ENCODE measurements around the gene ACP6.

ACP6 gene

GRCh38 chr1:147608596-147608995 lies 61.7 kb downstream of the ACP6 start:
- H3K4me3 ChIP-seq (ENCODE audit: low read length), result no peak overlapping the region
- H3K9me3 ChIP-seq (ENCODE audit: control insufficient read depth, insufficient read depth, low read length), result no peaks in the 10 kb centered on the region
- no peaks in the 10 kb centered on the region for H3K27me3 ChIP-seq (ENCODE audit: control insufficient read depth, insufficient read depth, low read length)
- WGBS (ENCODE audit: insufficient coverage, insufficient read length), result no CpG with 5 or more reads among the region's 5 CpGs
- peaks cover 5% of the 10 kb centered on the region; the same call in 1 of the 2 replicates for H3K36me3 ChIP-seq (ENCODE audit: control insufficient read depth, insufficient read depth, low read length)
- no peak overlapping the region for H3K27ac ChIP-seq (ENCODE audit: low read length)
- 0 out of 2 replicates have a peak, but pooled peaks cover 2% of the 10 kb centered on the region for H3K4me1 ChIP-seq (ENCODE audit: control insufficient read depth, insufficient read depth, low read length)
- DNase-seq (ENCODE audit: low read depth, low spot score), result no peak

- Histone ChIP-seq H3K27ac (ENCODE audit: low read length) (no peak overlapping the region), H3K4me1 (ENCODE audit: control insufficient read depth, insufficient read depth, low read length) (peaks cover 2% of the 10 kb centered on the region; the same call in 1 of the 2 replicates), H3K27me3 (ENCODE audit: control insufficient read depth, insufficient read depth, low read length) (no peaks in the 10 kb centered on the region), H3K36me3 (ENCODE audit: control insufficient read depth, insufficient read depth, low read length) (peaks cover 2% of the 10 kb centered on the region; the same call in 1 of the 2 replicates), H3K9me3 (ENCODE audit: control insufficient read depth, insufficient read depth, low read length) (no peaks in the 10 kb centered on the region), H3K4me3 (ENCODE audit: low read length) (no peak overlapping the region)
- no CpG with 5 or more reads among the region's 2 CpGs for WGBS (ENCODE audit: insufficient coverage, insufficient read length)
- no peak for DNase-seq (ENCODE audit: low read depth, low spot score)
Observed at GRCh38 chr1:147605591-147605990, 64.7 kb downstream of the ACP6 start.

GRCh38 chr1:147603986-147604385 lies 66.3 kb downstream of the ACP6 start:
- WGBS (ENCODE audit: insufficient coverage, insufficient read length), result no CpG with 5 or more reads among the region's 3 CpGs
- H3K4me1 ChIP-seq (ENCODE audit: control insufficient read depth, insufficient read depth, low read length), result peaks cover 2% of the 10 kb centered on the region; the same call in 1 of the 2 replicates
- no peaks in the 10 kb centered on the region for H3K27me3 ChIP-seq (ENCODE audit: control insufficient read depth, insufficient read depth, low read length)
- H3K9me3 ChIP-seq (ENCODE audit: control insufficient read depth, insufficient read depth, low read length), result no peaks in the 10 kb centered on the region
- no peak overlapping the region for H3K4me3 ChIP-seq (ENCODE audit: low read length)
- H3K36me3 ChIP-seq (ENCODE audit: control insufficient read depth, insufficient read depth, low read length), result peaks cover 2% of the 10 kb centered on the region; the same call in 1 of the 2 replicates
- H3K27ac ChIP-seq (ENCODE audit: low read length), result no peak overlapping the region
- no peak for DNase-seq (ENCODE audit: low read depth, low spot score)

- Histone ChIP-seq H3K27me3 (ENCODE audit: control insufficient read depth, insufficient read depth, low read length) (no peaks in the 10 kb centered on the region; the same call in 1 of the 2 replicates), H3K9me3 (ENCODE audit: control insufficient read depth, insufficient read depth, low read length) (no peaks in the 10 kb centered on the region), H3K27ac (ENCODE audit: low read length) (no peak overlapping the region), H3K36me3 (ENCODE audit: control insufficient read depth, insufficient read depth, low read length) (no peaks in the 10 kb centered on the region), H3K4me1 (ENCODE audit: control insufficient read depth, insufficient read depth, low read length) (peaks cover 2% of the 10 kb centered on the region; the same call in 1 of the 2 replicates), H3K4me3 (ENCODE audit: low read length) (peak overlapping the region; percentile 74)
- WGBS (ENCODE audit: insufficient coverage, insufficient read length), result no CpG with 5 or more reads among the region's 42 CpGs
- no peak for DNase-seq (ENCODE audit: low read depth, low spot score)
Observed at GRCh38 chr1:147600119-147601111, 69.9 kb downstream of the ACP6 start.

GRCh38 chr1:147599362-147600118 lies 70.8 kb downstream of the ACP6 start:
- H3K27me3 ChIP-seq (ENCODE audit: control insufficient read depth, insufficient read depth, low read length), result no peaks in the 10 kb centered on the region; the same call in 1 of the 2 replicates
- H3K4me1 ChIP-seq (ENCODE audit: control insufficient read depth, insufficient read depth, low read length), result peaks cover 2% of the 10 kb centered on the region; the same call in 1 of the 2 replicates
- peak; percentile 84 for DNase-seq (ENCODE audit: low read depth, low spot score)
- no peak overlapping the region for H3K27ac ChIP-seq (ENCODE audit: low read length)
- peak overlapping the region; percentile 74; the same call in 1 of the 2 replicates for H3K4me3 ChIP-seq (ENCODE audit: low read length)
- no peaks in the 10 kb centered on the region for H3K36me3 ChIP-seq (ENCODE audit: control insufficient read depth, insufficient read depth, low read length)
- no peaks in the 10 kb centered on the region for H3K9me3 ChIP-seq (ENCODE audit: control insufficient read depth, insufficient read depth, low read length)
- no CpG with 5 or more reads among the region's 80 CpGs for WGBS (ENCODE audit: insufficient coverage, insufficient read length)

- H3K9me3 ChIP-seq (ENCODE audit: control insufficient read depth, insufficient read depth, low read length), result no peaks in the 10 kb centered on the region
- H3K4me3 ChIP-seq (ENCODE audit: low read length), result peak overlapping the region; percentile 49; the same call in 1 of the 2 replicates
- no CpG with 5 or more reads among the region's 30 CpGs for WGBS (ENCODE audit: insufficient coverage, insufficient read length)
- H3K27ac ChIP-seq (ENCODE audit: low read length), result no peak overlapping the region
- H3K36me3 ChIP-seq (ENCODE audit: control insufficient read depth, insufficient read depth, low read length), result no peaks in the 10 kb centered on the region
- no peaks in the 10 kb centered on the region; the same call in 1 of the 2 replicates for H3K27me3 ChIP-seq (ENCODE audit: control insufficient read depth, insufficient read depth, low read length)
- DNase-seq (ENCODE audit: low read depth, low spot score), result no peak
- H3K4me1 ChIP-seq (ENCODE audit: control insufficient read depth, insufficient read depth, low read length), result peaks cover 2% of the 10 kb centered on the region; the same call in 1 of the 2 replicates
Observed at GRCh38 chr1:147598621-147599361, 71.5 kb downstream of the ACP6 start.

GRCh38 chr1:147597010-147597409 lies 73.3 kb downstream of the ACP6 start:
- no peaks in the 10 kb centered on the region; the same call in 1 of the 2 replicates for H3K27me3 ChIP-seq (ENCODE audit: control insufficient read depth, insufficient read depth, low read length)
- no peak overlapping the region for H3K27ac ChIP-seq (ENCODE audit: low read length)
- H3K4me1 ChIP-seq (ENCODE audit: control insufficient read depth, insufficient read depth, low read length), result peaks cover 2% of the 10 kb centered on the region; the same call in 1 of the 2 replicates
- no peak for DNase-seq (ENCODE audit: low read depth, low spot score)
- H3K9me3 ChIP-seq (ENCODE audit: control insufficient read depth, insufficient read depth, low read length), result no peaks in the 10 kb centered on the region
- no peaks in the 10 kb centered on the region for H3K36me3 ChIP-seq (ENCODE audit: control insufficient read depth, insufficient read depth, low read length)
- WGBS (ENCODE audit: insufficient coverage, insufficient read length), result no CpG with 5 or more reads among the region's 1 CpG
- H3K4me3 ChIP-seq (ENCODE audit: low read length), result no peak overlapping the region
